SK-N-SH treated with all-trans-retinoic acid at 6 μM for 48 hours (cell line): ENCODE results near the gene GRM4.

Experiments used
- ARNTL ChIP-seq: fragments of 450-650 bp; formaldehyde crosslinking; IDR thresholded peaks from 2 replicates; pipeline ENCODE4 v1.5.0; 2020; ENCODE audit warnings: low read depth, mild to moderate bottlenecking, moderate library complexity, borderline replicate concordance
- CSDC2 ChIP-seq: fragments of 250-450 bp; sonication (Bioruptor Pico); IDR thresholded peaks from 2 replicates; pipeline ENCODE4 v1.5.0; 2020; ENCODE audit warnings: mild to moderate bottlenecking, moderate library complexity

DNA sequence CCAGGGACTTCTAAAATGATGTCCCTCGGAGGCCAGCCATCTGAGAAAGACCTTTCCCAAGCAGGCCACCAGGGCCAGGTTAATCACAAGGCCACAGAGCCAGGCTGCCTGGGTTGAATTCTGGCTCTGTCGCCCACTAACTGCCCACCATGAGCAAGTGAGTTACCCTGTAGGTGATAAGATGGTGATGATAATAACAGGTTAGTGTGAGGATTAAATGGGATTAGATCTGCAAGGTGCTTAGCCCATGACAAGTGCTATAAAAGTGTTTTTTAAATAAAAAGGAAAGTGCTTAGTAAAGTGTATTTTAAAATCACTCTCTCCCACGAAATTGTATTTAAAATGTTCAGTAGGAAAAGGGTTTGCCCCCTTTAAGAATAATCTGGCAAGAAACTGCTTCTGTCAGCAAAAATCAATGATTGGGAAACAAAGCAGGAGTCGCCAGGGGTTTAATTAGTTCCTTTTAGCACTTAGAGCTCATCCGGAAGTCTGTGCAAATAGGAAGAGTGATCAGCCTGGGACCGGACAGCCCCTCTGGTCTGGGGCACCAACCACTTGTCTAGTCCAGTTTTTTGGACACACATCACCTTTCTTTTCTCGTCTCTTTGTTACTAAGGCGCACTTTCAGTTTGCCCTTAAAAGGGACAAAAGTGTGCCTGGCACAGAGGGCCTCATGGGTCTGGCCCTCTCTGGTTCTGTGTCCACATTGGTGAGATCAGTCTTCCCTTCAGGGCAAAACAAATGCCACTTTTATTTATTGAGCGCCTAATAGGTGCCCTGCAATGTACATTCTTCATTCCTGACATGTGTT, 150.4 kb downstream of the GRM4 start:
- TF ChIP-seq CSDC2 (CRISPR knock-in tag) (no peak), ARNTL (no peak)
